Hypothalamus (tissue), 51 donors: ENCODE results near the gene STK36.

Source experiments
- DNase-seq, 51 donors: peaks; one replicate each; lab custom pipeline; 2025; lab: John Stamatoyannopoulos, UW

Gene STK36

GRCh38 chr2:218745559-218746469 is 73.9 kb downstream of the STK36 start:
- DNase-seq: peak in 48 of 51 donors; percentile 24 to 99 (median 87)

GRCh38 chr2:218746470-218746795 is 74.5 kb downstream of the STK36 start:
- DNase-seq: peak in 1 of 51 donors; percentile 53

GRCh38 chr2:218746960-218747359 is 75.1 kb downstream of the STK36 start:
- DNase-seq: peak in 5 of 51 donors; percentile 8 to 32 (median 15)

DNA sequence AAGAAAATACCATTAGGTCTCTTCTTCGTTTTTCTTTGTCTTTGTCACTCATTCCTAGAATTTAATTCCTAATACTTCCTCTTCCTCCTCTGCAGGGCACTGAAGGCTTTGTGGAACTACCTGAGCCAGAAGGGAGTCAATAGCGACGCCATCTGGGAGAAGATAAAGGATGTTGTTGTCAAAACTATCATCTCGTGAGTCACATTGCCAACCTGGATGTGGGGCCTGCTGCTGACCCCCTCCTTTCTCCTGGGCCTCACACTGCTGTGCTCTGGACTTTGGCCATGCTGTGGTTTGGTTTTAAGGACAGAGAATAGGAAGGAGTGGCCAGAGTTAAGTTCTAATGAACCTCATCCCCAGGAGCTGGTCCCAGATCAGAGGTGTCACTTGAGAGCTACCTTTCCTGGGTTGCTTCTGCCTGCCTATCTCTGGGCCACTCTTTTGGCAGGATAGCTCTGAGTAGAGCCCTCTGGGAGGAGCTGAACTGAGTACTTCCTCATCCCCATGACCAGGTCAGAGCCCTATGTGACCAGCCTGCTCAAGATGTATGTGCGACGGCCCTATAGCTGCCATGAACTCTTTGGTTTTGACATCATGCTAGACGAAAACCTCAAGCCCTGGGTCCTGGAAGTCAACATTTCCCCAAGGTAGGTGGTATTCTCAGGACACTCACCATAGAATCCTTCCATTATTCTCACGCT is 77.0 kb downstream of the STK36 start:
- no peak for DNase-seq
